GM19452 (cell line): ENCODE results near the gene GDF10.

Source experiments
- ATAC-seq: cut with Tn5 transposase; IDR thresholded peaks from one replicate; pipeline ENCODE4 v1.9.1; 2021; ENCODE audit not compliant: unreplicated experiment

Gene GDF10

DNA sequence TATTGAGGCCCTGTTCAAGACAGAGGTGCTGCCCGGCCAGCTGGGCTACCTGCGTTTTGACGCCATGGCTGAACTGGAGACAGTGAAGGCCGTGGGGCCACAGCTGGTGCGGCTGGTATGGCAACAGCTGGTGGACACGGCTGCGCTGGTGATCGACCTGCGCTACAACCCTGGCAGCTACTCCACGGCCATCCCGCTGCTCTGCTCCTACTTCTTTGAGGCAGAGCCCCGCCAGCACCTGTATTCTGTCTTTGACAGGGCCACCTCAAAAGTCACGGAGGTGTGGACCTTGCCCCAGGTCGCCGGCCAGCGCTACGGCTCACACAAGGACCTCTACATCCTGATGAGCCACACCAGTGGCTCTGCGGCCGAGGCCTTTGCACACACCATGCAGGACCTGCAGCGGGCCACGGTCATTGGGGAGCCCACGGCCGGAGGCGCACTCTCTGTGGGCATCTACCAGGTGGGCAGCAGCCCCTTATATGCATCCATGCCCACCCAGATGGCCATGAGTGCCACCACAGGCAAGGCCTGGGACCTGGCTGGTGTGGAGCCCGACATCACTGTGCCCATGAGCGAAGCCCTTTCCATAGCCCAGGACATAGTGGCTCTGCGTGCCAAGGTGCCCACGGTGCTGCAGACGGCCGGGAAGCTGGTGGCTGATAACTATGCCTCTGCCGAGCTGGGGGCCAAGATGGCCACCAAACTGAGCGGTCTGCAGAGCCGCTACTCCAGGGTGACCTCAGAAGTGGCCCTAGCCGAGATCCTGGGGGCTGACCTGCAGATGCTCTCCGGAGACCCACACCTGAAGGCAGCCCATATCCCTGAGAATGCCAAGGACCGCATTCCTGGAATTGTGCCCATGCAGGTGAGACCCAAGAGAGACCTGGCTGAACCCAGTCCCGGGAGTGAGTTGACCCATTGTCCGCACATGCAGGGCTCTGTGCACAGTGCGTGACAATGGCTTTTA is 51.0 kb downstream of the GDF10 start:
- no peak for ATAC-seq

DNA sequence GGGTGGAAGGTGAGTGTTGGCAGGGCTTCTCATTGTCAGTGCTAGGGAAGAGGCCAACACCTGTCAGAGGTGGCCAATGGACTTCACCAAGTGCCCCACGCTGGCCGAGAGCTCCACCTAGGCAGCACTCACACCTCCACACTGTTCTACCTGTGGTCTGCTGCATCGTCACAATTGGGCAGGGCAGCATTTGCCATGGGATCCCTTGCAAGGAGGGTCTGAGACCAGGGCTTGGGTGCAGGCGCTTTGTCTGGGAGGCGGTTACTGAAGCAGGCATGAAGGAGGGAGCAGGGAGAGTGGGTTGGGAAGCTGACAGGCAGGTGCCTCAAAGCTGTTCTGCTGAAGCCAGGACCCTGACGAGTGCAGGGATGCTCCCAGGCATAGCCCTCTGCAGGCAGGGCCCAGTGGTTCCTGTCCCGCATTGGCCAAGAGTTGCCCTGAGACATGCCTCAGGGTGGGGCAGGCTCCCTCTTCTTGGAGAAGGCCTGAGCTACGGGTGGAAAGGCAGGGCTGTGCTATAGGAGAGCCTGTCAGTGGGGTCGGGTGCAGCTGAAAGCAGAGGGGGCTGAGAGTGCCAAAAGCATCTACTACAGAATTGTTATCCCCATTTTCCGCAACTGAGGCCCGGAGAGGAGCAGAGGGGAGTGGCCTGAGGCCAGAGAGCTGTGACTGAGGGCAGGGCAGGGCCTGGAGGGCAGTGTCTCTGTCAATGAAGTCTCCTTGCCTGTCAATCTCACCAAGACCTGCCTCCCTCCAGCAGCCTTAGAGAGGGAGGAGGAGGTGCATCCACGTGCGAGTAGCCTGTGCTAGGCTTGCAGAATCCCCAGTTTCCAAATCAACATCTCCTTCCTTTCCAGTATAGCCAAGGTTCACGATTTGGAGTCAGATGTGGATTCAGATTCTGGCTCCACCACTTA is 52.2 kb downstream of the GDF10 start:
- no peak for ATAC-seq

DNA sequence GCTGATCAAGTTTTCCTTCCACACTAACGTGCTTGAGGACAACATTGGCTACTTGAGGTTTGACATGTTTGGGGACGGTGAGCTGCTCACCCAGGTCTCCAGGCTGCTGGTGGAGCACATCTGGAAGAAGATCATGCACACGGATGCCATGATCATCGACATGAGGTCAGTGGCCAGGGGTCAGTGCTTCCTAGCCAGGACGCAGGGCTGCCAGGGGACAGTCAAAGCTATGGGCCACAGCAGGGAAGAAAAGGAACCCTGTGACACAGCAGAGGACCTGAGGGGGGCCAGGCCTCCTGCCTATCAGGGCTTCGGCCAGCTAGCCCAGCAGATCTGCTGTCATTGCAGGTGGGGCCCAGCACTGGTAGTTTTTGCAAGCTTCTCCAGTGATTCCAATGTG is 53.4 kb downstream of the GDF10 start:
- ATAC-seq = no peak

DNA sequence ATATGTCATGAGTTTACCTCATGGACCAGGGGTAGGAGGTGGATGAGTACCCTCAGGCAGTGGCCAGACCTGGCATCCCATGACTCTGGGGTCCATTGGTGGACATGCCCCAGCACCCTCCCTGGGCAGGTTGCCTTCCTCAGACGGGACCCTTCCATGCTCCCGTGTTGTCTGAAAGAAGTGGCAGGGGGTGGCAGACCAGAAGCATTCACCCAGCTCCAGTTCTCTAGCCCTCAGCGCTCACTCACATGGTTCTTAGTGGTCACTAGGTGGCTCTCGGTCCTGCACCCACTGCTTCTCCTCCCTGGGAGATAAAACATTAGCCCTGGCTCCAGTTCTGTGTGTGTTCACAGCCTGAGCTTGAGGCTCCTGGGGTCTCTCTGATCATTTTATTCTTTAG is 54.2 kb downstream of the GDF10 start:
- no peak for ATAC-seq

DNA sequence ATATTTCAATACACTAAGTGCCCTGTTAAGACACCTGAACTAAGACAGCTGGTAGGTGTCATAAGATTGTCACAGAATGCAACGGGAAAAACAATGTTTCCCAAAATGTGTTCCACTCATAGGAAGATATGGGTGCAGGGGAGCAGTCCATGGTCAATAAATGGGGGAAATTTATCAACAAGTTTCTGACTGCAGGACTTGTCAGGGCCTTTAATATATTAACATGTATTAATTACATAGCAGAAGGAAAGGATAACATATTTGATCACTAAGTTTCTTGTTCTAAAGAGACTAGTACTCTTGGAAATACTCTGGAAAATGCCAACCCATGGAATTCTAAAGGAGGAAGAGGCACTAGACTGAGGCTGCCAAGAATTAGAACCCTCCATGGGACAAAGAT is 54.9 kb downstream of the GDF10 start:
- ATAC-seq = no peak

DNA sequence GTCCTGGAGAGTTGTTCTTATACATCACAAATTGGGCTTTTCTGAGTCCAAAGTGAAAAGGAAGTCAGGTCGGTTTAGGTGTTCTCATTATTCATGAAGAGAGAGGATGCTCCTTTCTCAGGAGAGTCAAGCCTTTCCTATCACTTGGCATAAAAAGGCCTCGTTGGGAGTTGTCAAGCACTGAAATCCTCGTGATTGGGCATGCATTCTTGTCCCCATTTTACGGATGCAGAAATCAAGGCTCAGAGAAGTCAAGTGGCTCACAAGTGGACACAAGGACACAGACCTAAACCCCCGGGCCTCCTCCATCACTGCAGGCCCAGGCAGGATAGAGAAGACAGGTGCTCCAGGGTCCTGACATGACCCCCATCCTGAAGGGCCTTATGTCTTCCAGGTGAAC is 56.7 kb downstream of the GDF10 start:
- ATAC-seq = no peak

DNA sequence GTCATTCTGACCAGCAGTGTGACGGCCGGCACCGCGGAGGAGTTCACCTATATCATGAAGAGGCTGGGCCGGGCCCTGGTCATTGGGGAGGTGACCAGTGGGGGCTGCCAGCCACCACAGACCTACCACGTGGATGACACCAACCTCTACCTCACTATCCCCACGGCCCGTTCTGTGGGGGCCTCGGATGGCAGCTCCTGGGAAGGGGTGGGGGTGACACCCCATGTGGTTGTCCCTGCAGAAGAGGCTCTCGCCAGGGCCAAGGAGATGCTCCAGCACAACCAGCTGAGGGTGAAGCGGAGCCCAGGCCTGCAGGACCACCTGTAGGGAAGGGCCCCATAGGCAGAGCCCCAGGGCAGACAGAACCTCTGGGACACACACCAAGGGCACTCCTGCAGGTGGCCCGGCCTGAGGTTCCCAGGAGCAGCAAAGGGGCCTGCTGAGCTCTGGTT is 57.2 kb downstream of the GDF10 start:
- ATAC-seq = no peak

DNA sequence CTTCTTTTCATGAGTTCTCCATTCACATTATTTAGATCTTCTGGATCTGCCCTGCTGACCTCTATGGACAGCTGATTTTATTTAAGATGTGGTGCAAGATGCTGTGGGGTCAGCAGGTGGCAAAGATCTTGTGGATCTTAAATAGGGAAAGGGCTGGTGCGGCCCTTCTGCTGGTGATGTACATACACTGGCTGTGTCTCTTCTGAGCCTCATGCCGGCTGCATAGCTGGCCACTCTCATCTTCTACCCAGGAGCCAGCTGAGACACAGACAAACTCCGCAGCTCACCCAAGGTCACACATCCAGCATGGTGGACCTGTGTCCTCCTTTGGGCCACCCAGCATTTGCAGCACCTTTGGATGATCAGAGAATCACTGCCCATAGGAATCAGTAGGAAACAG is 57.9 kb downstream of the GDF10 start:
- no peak for ATAC-seq

DNA sequence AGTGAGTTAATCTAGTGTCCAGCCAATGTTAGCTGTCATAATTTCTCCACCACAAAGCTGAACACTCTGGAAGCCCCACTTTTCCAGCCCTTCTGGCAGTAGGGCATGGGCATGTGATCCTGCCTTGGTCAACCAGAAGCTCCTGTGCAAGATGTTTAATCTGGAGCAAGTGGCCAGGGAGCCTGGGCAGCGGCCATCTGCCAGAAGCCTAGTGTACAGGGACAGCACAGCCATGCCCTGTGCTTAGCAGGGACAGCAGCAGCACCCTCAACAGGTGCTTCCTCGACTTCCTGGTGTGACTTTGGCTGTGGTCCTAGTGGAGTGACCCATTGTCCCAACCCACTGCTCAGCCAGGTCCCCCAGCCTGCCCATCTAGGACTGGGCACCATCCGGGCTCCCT is 58.5 kb downstream of the GDF10 start:
- ATAC-seq = no peak

DNA sequence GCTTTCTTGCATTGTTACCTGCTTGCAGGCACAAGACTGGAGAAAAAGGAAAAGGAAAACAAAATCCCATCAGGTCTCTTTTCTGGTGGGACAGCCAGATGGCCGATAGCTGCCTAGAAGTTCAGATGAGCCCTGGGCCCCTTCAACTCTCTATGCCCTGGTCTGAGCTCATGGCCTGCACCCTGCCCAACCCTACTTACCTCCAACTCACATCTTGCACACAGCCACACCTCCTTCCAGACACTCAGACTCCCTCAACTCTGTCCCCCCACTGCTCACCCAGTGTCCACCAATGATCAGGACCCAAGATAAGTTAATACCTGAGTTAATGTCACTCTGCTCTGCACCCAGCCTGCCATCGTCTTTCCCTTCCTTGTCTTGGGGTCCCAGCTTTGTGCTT is 59.1 kb downstream of the GDF10 start:
- ATAC-seq = no peak

DNA sequence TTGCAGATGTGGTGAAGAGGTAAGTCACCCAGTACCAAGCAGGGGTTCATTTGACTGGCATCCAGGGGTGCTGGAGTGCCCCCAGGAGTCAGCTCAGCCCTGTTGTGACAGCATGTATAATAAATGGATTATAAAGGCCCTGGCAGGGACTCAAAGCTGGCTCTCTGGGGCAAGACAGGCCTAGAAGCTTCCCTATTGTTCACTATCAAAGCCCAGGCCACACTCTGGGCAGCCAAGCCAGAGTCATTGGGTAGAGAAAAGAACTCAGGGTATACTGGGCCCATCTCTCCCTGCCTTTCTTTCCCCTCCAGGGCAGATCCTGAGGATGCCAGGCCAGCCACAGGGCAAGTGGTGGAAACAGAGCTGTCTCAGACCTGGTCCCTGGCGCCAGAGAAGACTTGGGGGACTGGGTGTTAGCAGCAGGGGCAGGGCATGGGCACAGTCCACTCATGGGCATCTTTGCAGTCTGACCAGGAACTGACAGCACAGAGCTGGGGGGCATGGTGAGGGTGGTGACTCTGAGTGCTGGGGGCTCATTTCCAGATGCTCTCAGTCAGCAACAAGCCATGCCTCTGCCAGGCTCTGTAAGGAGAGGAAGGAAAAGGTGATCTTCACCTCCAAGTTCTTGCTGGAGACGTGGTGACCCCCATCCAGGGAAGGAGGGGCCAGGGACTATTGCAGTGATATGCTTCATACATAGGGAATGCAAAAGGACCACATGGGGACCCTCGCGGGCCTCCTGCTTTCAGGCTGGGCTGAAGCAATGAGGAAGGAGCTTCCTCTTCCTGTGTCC is 59.8 kb downstream of the GDF10 start:
- ATAC-seq = no peak

DNA sequence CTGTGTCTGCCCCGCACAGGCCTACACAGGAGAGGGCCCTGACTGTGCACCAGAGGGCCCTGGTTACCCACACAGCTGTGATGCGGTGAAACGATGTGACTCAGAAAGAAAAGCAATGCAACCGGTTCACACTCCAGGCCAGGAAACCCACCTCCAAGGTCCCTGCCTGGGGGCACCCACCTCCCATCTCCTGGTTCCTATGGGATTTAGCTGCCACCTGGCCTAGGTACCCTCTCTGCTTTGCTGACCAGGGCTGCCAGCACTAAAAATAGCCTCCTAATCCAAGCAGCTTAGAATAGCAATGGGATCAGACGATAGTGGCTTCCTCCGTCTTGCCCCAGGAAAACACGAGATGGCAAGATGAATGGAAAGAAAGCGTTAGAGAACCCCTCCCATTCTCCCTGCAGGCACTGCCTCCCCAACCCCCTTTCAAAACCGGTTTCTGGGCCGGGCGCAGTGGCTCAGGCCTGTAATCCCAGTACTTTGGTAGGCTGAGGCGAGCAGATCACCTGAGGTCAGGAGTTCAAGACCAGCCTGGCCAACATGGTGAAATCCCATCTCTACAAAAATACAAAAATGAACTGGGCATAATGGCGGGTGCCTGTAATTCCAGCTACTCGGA is 60.5 kb downstream of the GDF10 start:
- no peak for ATAC-seq

DNA sequence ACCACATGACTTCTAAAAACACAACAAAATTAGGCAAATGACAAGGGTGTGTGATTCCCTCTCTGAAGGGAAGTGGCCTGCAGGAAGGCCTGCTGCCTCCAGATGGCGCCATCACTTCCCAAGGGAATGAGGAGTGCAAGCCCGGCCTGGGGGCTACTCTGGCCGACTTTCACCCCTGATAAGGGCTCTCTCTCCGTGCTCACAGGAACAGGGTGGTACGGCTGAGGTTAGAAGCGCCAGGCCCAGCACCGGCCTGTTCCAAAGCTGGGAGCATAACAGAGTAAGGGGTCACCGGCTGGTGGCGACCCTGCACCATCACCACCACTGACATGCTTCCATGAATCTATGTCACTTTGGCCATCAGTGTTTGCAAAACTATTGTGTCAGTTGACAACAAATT is 61.3 kb downstream of the GDF10 start:
- ATAC-seq = no peak

DNA sequence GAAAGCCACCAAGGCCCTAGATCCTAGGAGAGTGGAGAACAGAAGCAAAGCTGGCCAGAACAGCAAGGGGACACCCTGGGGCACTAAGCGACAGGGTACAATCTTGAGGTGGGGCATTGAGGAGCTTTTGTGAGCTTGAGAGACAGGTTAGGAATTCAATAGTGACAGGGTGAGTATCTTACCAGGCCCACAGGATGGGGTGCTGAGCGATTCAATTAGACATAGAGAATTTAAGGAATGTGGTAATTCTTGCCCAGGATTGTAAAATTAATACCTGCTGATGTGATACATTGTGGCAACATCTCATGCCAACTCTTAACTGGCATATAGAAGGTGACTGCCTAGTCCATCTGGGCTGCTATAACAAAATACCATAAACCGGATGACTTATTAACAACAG is 62.2 kb downstream of the GDF10 start:
- no peak for ATAC-seq
